A172 (cell line): ENCODE measurements around the gene ATG9B. TPM values are rescaled to one million over a fixed set of nuclear protein-coding genes. Genes with fewer than 3 reads are reported as not detected.
"Not testable (repeated sequence)": the region's sequence is repeated elsewhere in the genome, so short reads cannot be mapped to it uniquely, and the experiment has no call there.

Experiments
- DNase-seq: peaks from one replicate; pipeline ENCODE4 v3.0.0-alpha.2; 2015; ENCODE audit warnings: low spot score
- total RNA-seq: library from RNA; depleted of rRNA; stranded (reverse); fragments of >200 nt; shearing (Covaris generic); gene quantifications from 2 replicates; pipeline ENCODE4 v1.2.3, GENCODE V29; 2014

The ATG9B gene
- total RNA-seq, 1 experiment from 2014 or later = not detected

DNA sequence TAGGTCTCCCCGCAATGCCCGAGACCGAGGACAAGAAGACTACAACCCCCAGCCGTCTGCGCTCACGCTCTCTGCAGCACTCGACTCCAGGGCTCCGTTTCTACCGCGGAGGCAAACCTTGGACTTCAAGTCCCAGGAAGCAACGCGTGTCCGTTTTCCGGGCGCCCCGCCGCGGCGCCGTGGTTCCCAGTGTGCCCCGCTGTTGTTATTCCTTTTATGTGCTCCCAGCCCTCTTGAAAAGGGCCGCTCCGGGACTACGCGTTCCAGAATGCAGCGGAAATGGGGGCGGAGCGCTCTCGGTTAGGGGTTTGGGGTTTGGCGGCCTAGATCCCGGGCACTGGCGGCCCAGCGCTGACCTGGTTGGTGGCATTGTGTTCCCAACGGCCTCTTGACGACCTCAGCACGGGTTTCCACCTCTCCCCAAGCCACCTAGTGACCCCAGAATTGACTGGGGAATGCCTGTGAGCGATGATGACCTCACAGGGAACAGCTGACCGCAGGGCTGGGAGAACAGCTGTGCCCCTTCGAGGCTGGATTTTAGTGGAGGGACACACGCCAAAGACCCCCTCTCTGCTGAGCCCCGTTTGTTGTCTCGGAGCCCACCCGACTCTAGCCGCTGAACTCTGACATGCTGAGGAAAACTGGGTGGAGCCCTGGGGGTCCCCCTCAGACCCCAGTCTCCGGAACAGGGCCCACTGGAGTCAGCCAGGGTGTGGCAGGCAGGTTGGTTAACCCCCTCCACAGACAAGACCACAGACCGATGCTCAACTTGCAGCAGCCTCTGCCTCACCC is 33.9 kb upstream of the ATG9B start:
- DNase-seq = peak; percentile 98

DNA sequence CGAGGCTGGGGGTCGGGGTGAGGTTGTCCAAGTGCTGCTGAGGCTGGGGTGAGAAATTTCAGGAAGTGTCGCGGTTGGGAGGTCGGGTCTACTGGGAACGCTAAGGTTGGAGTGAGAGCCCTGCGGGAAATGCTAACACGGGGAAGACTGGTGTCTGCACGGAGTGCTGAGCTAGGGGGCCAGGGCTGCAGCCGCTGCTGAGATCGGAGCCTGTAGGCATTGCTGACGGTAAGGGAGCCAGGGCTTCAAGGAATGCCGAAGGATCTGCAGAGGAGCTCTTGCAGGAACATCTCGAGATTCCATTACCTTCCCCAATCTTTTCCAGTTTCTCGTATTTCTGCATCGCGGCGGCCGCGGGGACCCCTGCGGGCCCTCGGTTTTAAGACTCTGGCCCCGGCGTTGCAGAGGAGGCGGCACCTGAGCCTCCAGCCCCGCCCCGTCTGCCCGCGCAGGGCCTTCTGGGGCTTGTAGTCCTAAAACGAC is 33.3 kb upstream of the ATG9B start, which contains the start of gene CDK5:
CDK5 (minus strand) TSS at position 392 of the 483 bp plus-strand sequence; CDS start at position 343, 49 bp downstream.
- no peak for DNase-seq

DNA sequence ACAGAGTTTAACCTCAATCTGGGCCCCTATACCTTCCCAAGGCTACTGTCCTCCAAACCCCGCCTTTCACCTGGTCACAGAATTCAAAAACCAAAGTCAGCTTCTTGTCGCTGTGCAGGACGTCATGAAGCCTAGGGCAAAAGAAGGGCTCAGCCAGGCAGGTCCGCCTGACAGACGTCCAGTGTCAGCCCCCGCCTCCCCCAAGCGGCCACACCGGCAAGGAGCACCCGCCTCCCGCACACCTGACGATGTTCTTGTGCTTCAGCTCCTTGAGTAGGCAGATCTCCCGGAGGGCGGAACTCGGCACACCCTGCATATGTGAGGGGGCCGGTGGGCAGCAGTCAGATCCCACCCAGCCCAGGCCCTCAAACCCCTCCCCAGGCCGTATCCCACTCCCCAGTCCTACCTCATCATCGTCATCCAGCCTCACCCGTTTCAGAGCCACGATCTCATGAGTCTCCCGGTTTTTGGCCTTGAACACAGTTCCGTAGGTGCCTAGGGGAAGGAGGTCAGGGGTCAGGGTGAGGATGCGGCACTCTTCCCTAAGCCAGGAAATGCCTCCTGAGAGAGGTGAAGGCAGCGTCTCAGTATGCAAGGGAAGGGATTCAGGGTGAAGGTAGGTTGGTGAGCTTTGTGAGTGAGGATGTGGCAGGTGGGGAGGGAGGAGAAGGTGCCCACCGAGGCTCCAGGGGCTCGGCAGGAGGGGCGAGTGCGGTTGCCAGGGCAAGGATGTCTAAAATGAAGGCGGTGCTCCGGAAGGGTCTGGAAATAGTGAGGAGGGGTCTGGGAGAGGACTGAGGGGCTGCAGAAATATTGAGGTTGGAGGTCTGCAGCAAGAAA is 32.6 kb upstream of the ATG9B start:
- DNase-seq = no peak

DNA sequence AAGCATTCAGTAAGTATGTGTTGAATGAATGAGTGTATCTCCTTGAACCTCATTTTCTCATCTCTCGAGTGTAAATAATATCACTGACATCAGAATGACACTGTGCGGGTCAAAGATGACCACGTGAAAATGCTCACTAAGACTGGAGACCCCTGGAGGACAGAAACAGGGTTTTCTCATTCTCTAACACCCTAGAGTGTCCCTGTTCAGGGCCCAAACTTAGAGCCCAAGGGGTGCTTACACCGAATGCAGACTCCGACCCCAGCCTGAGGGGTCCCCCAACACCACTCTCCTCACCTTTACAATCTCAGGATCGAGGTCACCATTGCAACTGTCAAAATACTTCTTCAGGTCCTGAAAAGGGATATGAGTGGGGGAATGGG is 32.0 kb upstream of the ATG9B start:
- no peak for DNase-seq

DNA sequence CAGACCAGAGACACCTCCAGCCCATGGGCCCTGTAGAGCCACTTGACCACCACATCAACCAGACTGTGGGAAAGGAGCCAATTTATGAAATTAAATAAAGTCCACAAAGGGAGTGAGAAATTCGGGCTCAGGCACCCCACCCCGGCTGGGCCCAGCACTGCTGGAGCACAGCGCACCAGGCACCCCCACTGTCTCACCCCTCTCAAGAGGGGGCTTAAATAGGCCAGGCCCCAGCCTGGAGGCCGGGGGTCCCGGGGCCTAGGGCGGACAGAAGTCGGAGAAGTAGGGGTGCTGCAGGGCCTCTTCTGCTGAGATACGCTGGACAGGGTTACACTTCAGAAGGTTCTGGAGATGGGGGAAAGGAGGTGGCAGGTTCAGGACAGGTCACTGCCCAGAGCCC is 29.5 kb upstream of the ATG9B start:
- no peak for DNase-seq

DNA sequence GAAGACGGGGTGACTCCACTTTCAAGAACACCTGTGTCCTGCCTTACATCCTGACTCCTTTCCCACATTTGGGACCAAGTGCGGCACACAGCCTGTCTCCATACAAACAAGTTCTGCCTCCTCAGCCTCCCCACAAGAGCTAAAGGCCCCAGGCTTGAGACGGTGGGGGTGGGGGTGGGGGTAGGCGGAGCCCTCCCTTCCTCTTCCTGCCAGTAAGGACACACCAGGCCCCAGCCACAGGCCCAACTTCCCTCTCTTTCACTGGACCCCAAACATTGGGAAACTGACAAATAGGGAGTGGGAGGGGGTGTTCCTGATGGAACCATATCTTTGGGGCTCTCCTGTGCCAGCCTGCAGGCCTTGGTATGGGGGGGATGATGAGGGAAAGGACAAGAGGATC is 28.8 kb upstream of the ATG9B start:
- no peak for DNase-seq

DNA sequence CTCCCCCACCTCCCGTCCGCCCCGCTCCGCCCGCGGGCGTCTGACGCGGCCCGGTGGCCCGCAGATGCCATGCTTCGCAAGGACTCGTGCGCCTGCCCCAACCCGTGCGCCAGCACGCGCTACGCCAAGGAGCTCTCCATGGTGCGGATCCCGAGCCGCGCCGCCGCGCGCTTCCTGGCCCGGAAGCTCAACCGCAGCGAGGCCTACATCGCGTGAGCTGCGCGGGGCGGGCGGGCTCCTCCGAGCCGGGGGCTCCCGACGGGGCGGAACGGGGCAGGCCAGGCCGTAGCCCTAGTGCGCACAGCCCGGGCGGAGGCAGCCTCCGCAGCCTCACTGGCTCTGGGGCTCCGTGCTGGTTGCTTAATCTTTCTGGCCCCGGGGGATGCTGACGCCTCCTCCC is 26.8 kb upstream of the ATG9B start:
- DNase-seq = no peak

DNA sequence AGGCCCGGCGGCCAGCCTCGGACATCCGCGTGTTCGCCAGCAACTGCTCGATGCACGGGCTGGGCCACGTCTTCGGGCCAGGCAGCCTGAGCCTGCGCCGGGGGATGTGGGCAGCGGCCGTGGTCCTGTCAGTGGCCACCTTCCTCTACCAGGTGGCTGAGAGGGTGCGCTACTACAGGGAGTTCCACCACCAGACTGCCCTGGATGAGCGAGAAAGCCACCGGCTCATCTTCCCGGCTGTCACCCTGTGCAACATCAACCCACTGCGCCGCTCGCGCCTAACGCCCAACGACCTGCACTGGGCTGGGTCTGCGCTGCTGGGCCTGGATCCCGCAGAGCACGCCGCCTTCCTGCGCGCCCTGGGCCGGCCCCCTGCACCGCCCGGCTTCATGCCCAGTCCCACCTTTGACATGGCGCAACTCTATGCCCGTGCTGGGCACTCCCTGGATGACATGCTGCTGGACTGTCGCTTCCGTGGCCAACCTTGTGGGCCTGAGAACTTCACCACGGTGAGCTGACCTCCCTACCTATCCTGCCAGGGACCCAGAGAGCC is 24.7 kb upstream of the ATG9B start:
- no peak for DNase-seq

DNA sequence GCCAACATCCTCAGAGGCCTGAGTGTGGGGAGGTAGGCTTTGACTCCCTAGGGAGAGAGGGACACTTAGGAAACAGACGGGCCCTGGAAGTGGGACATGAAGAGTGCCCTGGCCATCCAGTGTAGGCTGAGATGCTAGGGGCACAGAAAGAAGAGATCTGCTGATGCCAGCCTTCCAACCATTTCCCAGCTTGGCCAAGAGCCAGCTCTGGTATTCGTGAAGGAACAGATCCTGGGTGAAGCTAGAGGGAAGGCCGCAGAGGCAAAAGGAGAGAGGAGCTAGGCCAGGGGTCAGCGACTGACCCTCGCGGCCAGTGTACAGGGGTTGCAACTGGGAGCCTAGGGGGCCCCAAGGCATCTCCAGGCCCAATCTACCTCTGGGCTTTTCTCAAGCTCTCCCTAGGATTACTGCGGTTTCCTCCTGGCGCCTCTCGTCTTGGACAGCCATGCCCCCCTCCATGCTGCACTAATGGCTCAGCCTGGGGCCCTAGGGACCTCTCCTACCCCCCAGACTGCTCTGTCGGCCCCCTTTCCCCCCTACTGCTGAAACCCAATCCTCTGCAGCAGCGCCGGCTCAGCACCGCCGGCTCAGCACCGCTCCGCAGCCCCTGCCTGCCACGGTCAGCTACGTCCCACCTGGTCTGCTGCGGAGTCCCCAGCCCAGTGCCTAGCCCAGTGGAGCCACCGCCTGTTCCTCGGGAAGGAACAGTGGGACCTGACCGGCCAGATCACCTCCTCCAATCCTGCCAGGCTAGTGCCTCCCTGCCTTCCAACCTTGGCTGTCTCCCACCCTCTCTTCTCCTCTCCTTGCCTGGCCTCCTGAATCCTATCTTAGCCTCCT is 23.9 kb upstream of the ATG9B start, which contains the start of gene ASIC3:
ASIC3 (plus strand) TSS at position 556 of the 840 bp plus-strand sequence. CDS start 355 bp downstream, outside the sequence.
- DNase-seq = no peak

DNA sequence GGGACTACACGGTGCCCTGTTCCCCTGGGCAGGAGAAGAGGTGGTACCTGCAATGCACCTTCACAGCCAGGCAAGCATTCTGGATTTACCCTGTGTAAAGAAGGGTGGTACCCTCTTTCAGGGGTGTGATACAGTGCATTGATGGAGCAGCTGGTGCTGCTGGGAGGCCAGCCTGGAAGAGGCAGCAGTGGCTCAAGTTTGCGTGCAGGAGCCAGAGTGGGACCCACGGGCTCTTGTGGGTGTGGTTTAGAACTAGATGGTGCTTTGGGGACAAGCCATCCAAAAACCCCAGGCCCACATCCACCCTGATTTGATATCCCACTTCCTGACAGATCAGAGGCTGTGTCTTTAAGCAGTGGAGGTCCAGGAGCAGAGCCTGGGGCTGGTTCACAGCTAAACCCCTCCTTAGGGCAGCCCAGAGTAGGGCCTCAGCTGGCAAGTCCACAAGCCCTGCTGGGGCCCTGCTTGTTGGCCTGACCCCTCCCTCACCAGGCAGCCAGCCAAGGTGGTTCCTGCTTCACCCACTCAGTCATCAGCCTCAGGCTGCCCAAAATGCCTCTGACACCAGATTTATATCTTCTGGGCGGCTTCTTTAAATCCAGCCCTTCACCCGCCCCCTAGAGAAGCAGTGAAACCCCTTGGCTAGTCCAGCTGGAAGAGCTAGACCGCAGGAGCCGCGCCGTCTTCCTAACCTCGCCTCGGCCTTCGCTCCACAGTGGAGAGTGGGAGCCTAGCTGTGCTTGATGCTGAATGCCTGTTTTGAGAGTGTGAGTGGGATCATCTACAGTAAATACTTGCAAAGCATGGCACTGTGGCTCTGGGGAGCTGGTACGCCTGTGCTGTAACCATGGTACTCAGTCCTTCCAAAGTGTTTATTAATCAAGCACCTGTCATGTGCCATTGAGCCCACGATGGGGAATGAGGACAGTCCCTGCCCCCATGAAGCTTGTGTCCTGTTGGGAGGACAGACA is 22.6 kb upstream of the ATG9B start:
- peak; percentile 87 for DNase-seq

DNA sequence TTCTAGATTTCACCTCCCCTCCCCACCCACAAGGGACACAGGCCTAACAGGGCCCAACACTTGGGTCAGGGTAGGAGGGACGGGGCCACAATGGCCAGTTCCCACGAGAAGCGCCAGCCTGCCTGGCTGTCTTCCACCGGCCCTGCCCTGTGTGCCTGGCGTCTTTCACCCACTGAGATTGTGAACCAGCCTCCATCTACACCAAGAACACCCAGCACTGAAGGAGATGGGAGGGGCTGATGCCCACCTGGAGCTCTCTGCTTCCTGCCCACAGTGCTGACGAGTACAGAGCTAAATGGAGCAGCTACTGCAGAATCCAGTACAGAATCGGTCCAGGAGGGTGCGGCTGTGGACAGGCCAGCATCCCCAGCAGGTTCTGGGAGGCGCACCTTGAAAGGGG is 21.7 kb upstream of the ATG9B start:
- no peak for DNase-seq

DNA sequence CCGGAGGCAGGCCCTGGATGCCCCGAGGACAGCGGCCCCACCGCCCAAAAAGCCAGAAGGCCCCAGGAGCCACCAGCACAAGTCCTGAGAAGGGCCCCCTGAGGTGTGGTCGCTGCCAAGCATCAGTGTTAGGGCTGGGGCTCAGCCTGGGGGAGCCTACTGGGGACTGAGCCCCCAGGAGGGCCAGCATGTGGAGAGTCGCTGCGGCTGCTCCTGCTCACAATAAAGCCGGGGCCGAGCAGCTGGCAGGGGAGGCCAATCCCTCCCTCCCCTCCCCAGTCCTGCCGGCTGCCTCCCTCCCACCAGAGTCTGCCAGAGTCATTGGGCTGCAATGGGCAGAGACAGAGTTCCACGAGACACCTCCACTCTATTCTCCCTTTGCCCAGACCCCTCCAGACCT is 21.0 kb upstream of the ATG9B start:
- DNase-seq = no peak

DNA sequence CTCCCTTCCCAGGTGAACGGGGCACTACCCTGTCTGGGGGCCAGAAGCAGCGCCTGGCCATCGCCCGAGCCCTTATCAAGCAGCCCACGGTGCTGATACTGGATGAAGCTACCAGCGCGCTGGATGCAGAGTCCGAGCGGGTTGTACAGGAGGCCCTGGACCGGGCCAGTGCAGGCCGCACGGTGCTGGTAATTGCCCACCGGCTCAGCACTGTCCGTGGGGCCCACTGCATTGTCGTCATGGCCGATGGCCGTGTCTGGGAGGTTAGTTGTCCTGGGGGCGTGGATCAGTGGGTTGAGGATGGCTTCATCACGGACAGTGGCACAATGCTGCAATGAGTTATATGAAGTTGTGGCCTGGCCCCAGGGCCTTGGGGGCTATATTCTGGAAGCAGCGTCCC is 19.7 kb upstream of the ATG9B start:
- DNase-seq = no peak

DNA sequence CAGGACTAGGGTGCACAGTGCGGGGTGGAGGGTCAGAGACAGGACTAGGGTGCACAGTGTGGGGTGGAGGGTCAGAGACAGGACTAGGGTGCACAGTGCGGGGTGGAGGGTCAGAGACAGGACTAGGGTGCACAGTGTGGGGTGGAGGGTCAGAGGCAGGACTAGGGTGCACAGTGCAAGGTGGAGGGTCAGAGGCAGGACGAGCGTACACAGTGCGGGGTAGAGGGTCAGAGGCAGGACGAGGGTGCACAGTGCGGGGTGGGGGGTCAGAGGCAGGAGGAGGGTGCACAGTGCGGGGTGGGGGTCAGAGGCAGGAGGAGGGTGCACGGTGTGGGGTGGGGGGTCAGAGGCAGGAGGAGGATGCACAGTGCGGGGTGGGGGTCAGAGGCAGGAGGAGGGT is 19.2 kb upstream of the ATG9B start:
- not testable (repeated sequence) for DNase-seq

DNA sequence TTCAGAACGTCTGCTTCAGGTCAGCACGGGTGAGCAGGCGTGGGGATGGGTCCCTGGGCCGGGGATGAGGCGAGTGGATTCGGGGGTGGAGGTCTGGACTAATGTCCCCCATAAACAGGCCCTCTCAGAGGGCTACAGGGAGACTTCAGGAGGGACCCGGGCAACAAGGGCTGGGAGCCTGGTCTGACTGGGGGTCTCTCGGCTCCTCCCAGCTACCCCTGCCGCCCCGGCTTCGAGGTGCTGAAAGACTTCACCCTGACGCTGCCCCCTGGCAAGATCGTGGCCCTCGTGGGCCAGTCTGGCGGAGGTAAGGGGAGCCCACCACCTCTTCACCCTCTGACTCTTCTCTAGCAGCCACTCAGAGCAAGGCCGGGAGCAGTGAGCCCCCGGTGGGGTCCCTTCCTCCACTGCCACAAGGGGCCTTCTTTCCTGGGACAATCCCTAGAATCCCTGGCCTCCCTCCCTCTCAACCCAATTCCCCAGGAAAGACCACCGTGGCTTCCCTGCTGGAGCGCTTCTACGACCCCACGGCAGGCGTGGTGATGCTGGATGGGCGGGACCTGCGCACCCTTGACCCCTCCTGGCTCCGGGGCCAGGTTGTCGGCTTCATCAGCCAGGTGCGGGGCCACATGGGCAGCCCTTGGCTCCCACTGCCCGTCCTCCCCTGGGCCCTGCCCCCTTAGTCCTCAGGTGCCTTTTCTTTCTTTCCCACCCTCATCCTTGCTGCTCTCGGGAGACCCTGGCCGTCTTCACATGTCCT is 16.5 kb upstream of the ATG9B start:
- DNase-seq = no peak

DNA sequence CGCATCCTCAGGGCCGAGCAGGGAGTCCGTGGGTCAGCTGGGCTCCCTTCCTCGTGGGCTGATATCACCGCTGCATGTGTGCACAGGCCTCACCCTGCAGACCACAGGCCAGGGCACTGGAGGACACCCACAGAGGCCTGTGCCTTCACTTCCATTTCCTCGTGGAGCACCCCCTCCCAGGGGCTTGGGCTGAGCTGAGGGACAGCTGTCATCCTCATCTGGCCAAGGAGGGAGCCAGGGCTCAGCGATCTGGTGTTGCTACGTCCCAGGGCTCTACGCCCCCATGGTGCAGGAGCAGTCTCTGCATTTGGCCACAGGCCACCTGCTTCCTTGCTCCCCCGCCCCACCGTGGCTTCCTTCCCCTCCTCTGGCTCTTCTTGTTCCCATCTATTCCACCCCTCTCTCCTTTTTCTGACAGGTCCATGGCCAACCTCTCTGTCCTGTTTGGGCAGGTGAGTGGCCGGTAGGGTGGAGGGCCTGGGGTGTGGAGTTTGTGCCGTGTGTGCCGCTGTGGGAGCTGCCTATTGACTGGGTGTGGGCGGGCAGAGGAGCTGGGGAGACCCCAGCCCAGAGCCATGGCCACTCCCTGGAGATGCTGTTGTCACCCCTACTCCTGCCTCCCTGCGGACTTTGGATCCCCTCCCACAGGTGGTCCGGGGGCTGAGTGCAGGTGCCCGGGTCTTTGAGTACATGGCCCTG is 15.7 kb upstream of the ATG9B start:
- no peak for DNase-seq

DNA sequence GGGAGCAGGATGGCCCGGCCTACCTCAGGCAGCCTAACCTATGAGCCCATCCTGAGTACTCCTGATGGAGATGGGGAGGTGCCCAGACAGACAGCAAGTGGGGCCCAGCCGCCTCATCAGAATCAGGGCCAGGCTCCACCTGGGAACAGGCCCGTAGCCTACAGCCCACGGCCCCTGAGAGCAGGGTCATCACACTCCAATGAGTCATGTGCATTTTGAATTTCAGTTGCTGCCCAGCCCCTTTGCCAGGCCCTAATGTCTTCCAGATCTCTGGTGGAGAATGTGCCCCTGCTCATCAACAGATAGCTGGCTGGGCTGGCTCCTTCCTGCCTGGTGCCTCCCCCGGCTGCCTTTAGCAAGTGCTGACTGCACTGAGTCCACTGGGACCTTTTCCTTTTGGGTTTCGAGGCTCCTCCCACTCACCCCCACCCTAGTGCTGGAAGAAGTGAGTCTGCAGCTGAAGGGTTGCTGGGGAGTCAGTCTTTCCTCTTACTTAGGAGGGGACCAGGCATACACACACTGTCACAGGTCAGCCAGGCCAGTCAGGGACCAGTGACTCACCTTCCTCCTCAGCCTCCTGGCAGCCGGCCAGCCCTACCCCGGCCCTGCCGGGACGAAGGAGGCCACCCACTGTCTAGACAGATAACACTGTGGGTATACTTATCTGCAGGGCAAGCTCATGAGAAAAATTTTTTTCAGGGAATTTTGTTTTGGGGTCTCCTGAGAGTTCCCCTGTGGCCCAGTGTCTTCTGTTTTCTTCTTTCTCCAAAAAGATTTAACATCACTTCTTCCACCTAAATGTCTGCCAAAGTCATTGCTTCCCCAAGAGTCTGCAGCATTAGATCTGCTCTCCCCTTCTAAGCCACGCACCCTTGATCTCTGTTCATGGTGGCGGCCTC is 14.9 kb upstream of the ATG9B start:
- peak; percentile 99 for DNase-seq

DNA sequence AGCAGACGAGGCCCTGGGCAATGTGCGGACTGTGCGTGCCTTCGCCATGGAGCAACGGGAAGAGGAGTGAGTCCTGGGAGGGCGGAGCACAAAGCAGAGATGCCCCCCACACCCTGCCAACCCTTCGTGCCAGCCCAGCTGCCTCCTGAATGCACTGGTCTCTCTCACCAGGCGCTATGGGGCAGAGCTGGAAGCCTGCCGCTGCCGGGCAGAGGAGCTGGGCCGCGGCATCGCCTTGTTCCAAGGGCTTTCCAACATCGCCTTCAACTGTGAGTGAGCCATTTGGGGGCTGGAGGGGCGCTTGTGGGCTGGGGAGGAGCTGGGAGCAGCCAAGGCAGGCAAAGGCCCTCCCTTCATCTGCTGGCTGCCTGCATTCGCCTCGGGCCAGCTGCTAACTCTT is 11.6 kb upstream of the ATG9B start:
- no peak for DNase-seq
